Astrocyte of the spinal cord (primary cell): ENCODE results near the gene CCDC8.

Experiments
- DNase-seq: peaks from one replicate; pipeline ENCODE4 v3.0.0; 2011; ENCODE audit warnings: low read depth, low spot score
- H3K4me3 ChIP-seq: 2 replicates; pipeline ENCODE4 v1.5.1; 2011; ENCODE audit warnings: low read depth, mild to moderate bottlenecking, low read length, moderate library complexity
- in situ Hi-C: cut with HindIII; loops from 2 replicates; pipeline ENCODE4 v1.10.0; 2017; ENCODE audit warnings: low sequenced_read_pairs
- TF ChIP-seq, protein P1 (sequence below): IDR thresholded peaks from 2 replicates; pipeline ENCODE4 v1.5.1; 2012; ENCODE audit warnings: low read depth, mild to moderate bottlenecking, low read length, inconsistent platforms

Gene CCDC8

DNA sequence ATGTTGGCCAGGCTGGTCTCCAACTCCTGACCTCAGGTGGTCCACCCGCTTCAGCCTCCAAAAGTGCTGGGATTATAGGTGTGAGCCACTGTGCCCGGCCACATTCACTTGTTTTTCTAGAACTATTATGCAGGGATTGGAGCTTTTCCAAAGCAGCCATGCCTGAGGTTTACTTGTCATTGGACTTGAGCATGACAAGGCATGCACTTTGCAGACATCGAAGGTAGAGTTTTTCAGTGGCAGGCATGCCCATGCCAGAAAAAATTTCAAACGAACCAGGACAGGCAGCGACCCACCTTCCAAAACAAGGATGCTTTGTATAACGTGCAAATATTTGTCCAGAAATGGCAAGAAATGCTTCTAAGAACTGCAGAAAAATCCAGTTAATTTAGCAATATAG, 40.3 kb upstream of the CCDC8 start:
- no peak overlapping the region for H3K4me3 ChIP-seq
- TF ChIP-seq, protein P1, sequence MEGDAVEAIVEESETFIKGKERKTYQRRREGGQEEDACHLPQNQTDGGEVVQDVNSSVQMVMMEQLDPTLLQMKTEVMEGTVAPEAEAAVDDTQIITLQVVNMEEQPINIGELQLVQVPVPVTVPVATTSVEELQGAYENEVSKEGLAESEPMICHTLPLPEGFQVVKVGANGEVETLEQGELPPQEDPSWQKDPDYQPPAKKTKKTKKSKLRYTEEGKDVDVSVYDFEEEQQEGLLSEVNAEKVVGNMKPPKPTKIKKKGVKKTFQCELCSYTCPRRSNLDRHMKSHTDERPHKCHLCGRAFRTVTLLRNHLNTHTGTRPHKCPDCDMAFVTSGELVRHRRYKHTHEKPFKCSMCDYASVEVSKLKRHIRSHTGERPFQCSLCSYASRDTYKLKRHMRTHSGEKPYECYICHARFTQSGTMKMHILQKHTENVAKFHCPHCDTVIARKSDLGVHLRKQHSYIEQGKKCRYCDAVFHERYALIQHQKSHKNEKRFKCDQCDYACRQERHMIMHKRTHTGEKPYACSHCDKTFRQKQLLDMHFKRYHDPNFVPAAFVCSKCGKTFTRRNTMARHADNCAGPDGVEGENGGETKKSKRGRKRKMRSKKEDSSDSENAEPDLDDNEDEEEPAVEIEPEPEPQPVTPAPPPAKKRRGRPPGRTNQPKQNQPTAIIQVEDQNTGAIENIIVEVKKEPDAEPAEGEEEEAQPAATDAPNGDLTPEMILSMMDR: no peak
- no peak for DNase-seq
- in situ Hi-C loops: no loop called here

DNA sequence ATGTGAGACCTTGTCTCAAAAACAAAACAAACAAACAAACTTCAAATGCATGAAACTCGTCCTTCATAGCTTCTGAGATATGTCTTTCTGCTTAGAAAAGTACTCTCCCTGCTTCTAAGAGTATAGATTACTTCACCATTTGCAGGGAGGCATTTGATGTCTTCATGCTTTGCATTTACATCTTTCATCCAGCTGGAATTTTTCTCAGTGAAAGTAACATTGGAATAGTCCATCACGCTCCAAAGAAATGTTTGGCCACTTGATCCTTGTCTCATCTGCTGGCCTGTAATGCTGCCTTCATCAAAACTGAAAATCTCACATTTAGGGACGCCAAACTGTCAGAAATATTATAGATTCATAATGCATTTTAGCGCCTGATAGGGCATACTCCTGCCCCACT, 38.8 kb upstream of the CCDC8 start:
- in situ Hi-C loops: no loop called here
- no peak overlapping the region for H3K4me3 ChIP-seq
- TF ChIP-seq, protein P1: no peak
- no peak for DNase-seq

DNA sequence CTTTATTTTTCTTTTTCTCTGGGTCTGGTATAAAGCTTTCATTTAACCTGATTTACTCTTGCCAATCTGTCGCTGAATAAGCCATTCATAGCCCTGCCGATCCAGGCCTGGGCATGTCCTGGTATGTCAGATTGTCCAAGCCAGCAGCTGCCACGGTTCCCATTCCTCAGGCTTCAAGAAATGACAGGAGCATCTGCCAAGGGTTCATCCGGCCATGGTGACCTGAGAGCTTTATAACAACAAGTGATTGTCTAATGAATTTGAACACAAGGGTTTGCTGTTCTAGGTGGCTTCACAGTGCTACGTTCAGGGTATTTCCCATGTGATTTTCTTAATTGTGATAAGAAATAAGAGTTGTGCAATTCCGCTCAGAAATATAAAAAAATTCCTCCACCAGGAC, 38.0 kb upstream of the CCDC8 start:
- in situ Hi-C loops: no loop called here
- DNase-seq: no peak
- no peak overlapping the region for H3K4me3 ChIP-seq
- TF ChIP-seq, protein P1: no peak

DNA sequence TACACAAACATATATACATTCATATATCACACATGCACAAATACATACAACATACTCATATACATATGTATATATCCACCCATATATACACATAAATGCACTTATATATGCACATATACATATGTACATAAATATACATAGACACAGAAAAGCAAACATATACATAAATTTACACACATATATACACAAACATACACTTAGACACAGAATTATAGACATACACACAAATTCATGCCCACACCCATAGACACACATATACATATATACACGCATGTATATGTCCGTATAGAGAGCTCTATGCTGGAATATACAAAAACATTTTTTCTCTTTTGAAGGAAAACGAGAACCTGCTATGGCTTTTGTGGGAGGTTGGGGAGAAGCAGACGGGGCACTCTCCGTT, 37.4 kb upstream of the CCDC8 start:
- no peak overlapping the region for H3K4me3 ChIP-seq
- DNase-seq: no peak
- TF ChIP-seq, protein P1: no peak
- in situ Hi-C loops: no loop called here

DNA sequence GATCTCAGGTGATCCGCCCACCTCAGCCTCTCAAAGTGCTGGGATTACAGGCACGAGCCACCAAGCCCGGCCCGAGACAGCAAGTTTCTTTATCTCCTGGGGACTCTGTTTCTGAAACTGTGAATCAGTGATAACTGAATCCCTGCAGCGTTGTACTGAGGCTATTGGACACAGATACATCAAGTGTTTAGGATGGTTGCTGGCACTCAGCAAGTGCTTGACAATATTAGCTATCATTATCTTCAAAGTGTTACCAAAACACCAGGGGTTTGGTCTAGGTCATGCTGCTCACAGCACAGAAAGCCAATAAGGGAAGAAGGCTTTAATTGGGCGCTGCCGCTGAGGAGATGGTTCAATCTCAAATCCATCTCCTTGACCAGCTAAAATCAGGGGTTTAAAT, 35.9 kb upstream of the CCDC8 start:
- TF ChIP-seq, protein P1: no peak
- no peak overlapping the region for H3K4me3 ChIP-seq
- no peak for DNase-seq
- in situ Hi-C loops: no loop called here

DNA sequence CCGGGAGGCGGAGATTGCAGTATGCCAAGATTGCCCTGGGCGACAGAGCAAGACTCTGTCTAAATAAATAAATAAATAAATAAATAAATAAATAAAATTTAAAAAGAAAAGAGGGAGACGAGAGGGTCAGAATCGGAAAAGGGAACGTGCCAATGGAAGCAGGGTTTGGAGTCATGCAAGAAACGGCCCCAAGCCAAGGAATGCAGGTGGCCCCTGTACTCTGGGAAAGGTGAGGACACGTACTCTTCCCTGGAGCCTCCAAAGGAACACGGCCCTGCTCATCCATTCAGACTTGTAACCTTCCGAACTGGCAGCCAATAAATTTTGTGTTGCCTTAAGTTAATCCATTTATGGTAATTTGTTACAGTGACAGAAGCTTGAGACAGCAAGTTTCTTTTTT, 35.2 kb upstream of the CCDC8 start:
- TF ChIP-seq, protein P1: no peak
- H3K4me3 ChIP-seq: no peak overlapping the region
- DNase-seq: no peak
- in situ Hi-C loops: no loop called here

DNA sequence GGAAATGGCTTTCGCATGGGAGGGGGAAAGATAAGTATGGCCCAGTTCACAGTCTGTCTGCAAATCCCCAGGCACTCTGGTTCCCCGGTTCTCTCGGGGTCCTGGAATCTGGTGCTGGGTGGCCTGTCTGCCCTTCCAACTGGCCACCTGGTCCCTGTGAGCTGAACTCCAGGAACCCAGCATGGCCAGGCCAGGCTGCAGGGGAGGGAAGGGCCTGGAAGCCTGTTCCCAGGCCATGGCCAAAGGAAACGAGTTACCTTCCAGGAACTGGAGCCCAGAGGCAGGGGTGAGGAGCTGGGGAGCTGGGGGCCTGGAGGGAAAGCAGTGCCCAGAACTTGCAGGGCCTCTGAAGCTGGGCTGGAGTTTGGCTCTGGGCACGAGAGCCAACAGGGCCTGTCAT, 34.5 kb upstream of the CCDC8 start:
- TF ChIP-seq, protein P1: no peak
- in situ Hi-C loops: no loop called here
- no peak overlapping the region for H3K4me3 ChIP-seq
- DNase-seq: no peak
